KBM-7 (cell line): ENCODE results near the gene ARL13B.
"Not testable (repeated sequence)": the region's sequence is repeated elsewhere in the genome, so short reads cannot be mapped to it uniquely, and the experiment has no call there.

Experiments
- DNase-seq: peaks from one replicate; pipeline ENCODE4 v3.0.0-alpha.2; 2015
- in situ Hi-C: fragments of 300-500 bp; cut with MboI; formaldehyde crosslinking; loops from 2 replicates; pipeline ENCODE4 v1.14.3; 2020; ENCODE audit warnings: low sequenced_read_pairs, low pct_unique_long_range_greater_than_20kb, mixed read lengths

ARL13B gene

GRCh38 chr3:93991631-93992030, 11.7 kb downstream of the ARL13B start:
- in situ Hi-C loops, result no loop called here
- DNase-seq, result no peak

DNA sequence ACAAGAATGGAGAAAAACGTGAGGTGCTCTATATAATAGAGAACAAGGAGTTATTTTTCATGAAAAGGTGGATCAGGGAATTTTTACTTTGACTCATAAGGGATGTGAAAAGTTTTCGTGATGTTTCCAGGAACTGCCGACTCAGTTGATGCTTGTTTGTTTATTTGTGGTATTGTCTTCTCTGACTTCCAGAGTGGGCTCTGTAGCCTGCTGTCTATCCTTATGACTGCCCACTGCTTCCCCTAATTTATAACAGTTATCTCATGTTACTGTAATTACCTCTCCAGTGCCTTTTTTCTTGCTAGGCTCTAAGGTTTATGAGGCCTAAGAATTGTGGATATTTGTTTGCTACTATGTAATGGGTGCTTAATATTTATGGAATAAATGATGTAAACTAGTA, 12.3 kb downstream of the ARL13B start:
- in situ Hi-C loops, result no loop called here
- DNase-seq, result no peak

GRCh38 chr3:93994056-93994455, 14.1 kb downstream of the ARL13B start:
- in situ Hi-C loops, result no loop called here

GRCh38 chr3:94001191-94001590, 21.2 kb downstream of the ARL13B start:
- DNase-seq, result no peak

More at GRCh38 chr3:93994056-93994455, 14.1 kb downstream of the ARL13B start:
- DNase-seq, result no peak

DNA sequence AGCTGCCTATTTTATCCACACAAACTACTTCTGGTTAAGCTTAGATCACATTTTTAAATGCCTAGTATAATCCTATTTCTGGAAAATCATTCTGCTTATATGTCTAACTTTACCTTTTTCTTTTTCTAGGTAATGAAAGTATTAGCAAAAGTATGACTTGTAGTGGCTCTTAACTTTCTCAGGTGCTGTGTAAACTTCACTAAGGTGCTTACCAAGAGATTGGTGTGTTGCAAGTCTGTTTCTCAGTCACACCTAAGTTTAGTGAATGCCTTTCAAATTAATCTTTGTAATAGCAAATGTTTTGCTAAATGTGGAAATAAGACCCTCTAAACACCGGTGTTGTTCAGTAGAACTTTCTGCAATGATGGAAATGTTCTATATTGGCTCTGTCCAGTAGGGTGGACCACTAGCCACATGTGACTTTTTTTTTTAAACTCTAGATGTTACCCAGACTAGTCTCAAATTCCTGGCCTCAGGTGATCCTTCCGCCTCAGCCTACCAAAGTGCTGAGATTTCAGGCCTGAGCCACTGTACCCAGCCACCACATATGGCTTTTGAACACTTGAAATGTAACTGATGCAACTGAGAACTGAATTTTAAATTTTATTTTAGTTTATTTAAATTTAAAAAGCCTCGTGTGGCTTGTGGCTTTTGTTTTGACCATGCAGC, 22.0 kb downstream of the ARL13B start:
- no peak for DNase-seq
- in situ Hi-C loops, result no loop called here

More at GRCh38 chr3:94001191-94001590, 21.2 kb downstream of the ARL13B start:
- in situ Hi-C loops, result no loop called here

- peak; percentile 60 for DNase-seq
- in situ Hi-C loops, result no loop called here
Observed at GRCh38 chr3:94004301-94004910, 24.5 kb downstream of the ARL13B start.

DNA sequence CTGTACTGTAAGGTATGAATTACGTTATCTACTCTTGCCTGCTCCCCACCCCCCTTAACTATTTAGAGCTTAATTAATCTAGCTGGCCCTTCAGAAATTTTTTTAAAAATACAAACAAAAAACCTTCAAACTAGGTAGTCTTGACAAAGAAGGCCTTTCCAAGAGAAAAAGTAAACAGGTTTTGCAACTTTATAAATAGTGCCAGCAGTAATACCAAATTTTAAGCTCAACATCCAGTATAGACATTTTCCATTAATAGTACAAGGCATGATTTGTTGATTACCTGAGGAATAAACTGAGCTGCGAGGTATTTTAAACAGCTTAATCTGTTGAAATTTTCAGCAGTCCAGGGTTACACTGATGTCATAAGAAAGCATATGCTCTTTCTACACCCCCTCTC, 28.3 kb downstream of the ARL13B start:
- no peak for DNase-seq
- in situ Hi-C loops, result no loop called here

DNA sequence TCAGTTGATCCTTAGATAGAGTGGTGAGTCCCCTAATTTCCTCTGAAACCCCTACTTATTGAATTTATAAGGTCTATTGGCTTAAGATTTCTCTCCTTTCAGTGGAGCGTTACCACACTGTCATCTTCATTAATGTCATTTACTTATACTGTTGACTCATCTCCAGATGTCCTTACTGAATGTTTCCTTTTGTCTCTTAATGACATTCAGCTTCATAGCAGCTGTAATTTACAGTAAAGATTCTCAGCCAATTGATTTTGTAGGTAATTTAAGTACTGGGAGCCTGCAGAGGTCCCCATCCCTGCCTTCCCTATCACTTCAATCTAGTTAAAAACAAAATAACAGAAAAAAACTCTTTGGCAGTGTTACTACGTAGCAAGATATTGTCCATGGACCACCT, 29.7 kb downstream of the ARL13B start:
- no peak for DNase-seq
- in situ Hi-C loops, result no loop called here

DNA sequence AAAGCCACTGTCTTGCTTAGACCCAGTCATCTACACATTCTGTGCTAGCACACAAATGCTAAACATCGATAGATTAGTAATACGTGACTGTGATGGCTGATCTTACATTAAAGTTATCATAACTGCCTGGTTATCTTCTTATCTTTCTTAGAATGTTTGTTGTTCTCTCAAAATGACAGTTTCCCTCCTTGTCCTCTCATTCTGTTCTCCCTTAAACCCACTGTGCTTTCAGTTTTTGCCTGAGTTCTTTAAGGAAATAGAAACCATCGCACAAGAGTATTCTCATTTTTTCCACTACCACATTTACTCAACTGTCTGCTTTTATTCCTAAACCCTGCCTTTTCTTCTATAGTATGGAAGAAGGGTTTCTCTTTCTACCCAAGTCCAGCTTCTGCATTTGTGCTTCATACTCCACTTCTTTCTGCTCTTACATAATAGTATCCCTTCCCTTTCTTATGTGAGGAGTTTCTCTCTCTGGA, 31.3 kb downstream of the ARL13B start:
- in situ Hi-C loops, result no loop called here
- no peak for DNase-seq

- in situ Hi-C loops, result no loop called here
- DNase-seq, result no peak
Observed at GRCh38 chr3:94012185-94012584, 32.2 kb downstream of the ARL13B start.

- DNase-seq, result no peak
- in situ Hi-C loops, result no loop called here
Observed at GRCh38 chr3:94015025-94015424, 35.1 kb downstream of the ARL13B start.

DNA sequence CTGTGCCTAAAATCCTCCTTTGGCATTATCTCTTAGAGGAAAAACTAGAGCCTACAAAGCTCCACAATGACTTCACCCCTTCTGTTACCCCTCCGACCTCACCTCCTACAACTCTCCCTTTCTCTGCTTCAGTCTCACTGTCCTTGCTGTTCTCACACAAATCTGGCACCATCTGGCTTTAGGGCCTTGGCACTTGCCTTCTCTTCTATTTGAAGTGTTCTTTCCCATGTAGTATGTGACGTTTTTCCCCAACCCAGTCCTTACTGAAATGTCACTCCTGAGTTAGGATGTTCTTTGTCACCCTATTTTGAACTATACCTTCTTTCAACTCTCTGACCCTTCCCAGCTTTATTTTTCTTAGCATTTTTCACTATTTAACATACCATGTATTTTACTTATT, 39.7 kb downstream of the ARL13B start:
- in situ Hi-C loops, result no loop called here
- no peak for DNase-seq

DNA sequence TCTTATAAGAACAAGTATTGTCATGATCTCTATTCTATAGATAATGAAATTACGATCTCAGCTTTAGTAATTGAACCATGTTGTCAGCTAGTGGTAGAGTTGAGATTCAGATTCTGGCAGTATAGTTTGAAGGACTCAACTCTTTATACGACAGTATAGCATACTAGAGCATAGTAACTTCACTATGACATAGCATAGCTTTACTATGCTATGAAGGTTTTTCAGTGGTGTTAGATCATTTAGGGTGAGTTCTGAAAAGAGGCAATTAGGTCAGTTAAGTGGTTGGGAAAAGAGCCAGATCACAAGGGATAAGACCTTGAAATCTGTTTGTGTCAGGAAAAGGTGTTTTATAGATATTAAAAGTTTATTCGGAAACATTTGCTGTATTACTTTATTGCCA, 40.3 kb downstream of the ARL13B start:
- in situ Hi-C loops, result no loop called here
- DNase-seq, result no peak

DNA sequence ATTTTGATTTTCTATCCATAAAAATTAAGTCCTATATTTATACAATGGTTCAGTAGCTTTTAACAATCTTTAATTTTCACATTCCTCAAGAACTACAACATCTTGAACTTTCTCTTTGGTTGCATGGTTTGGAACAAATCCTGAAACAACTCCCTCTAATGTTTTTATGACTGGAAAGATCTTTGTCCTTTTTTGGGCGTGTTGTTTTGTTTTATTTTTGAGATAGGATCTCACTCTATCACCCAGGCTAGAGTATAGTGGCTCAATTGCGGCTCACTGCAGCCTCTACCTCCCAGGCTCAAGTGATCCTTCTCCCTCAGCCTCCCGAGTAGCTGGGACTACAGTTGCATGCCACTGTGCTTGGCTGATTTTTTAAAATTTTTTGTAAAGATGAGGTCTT, 44.4 kb downstream of the ARL13B start:
- in situ Hi-C loops, result no loop called here
- DNase-seq, result no peak

GRCh38 chr3:94026623-94027022, 46.7 kb downstream of the ARL13B start:
- no peak for DNase-seq
- in situ Hi-C loops, result no loop called here

- no peak for DNase-seq
- in situ Hi-C loops, result no loop called here
Observed at GRCh38 chr3:94028093-94028837, 48.3 kb downstream of the ARL13B start, which contains the start of gene STX19. Gene STX19, minus strand, starts transcription at chr3:94028597. Its CDS starts 13,328 bp downstream, at chr3:94015269.

- DNase-seq, result peak; percentile 43
- in situ Hi-C loops, result no loop called here
Observed at GRCh38 chr3:94036909-94037507, 57.1 kb downstream of the ARL13B start.

DNA sequence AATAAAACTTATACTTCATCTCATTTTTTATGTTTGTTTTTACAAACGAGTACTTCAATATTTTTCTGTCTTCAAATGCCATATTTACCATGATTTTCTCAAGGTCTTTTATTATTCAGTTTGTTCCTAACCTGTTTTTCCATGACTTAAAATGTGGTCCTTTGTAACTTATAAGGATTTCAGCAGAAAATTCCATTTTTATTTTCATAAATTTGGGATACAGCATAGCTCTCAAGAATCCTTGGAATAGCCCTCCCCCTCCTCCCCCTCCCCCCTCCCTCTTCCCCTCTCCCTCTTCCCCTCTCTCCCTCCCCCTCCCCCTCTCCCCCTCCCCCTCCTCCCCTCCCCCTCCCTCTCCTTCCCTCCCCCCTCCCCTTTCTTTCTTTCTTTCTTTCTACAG, 63.3 kb downstream of the ARL13B start:
- in situ Hi-C loops, result no loop called here
- DNase-seq, result no peak

DNA sequence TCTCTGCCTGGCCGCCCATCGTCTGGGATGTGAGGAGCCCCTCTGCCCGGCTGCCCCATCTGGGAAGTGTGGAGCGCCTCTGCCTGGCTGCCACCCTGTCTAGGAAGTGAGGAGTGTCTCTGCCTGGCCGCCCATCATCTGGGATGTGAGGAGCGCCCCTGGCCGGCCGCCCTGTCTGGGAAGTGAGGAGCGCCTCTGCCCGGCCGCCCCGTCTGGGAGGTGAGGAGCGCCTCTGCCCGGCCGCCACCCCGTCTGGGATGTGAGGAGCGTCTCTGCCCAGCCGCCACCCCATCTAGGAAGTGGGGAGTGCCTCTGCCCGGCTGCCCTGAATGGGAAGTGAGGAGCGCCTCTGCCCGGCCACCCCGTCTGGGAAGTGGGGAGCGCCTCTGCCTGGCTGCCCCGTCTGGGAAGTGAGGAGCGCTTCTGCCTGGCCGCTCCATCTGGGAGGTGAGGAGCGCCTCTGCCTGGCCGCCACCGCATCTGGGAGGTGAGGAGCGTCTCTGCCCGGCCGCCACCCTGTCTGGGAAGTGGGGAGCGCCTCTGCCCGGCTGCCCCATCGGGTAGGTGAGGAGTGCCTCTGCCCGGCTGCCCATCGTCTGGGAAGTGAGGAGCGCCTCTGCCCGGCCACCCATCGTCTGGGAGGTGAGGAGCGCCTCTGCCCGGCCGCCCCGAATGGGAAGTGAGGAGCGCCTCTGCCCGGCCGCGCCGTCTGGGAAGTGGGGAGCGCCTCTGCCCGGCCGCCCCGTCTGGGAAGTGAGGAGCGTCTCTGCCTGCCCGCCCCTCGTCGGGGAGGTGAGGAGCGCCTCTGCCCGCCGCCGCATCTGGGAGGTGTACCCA, 64.4 kb downstream of the ARL13B start:
- in situ Hi-C loops, DNase-seq: not testable (repeated sequence)
